ENCODE data around the gene NOX4.
"Not testable (repeated sequence)": the region's sequence is repeated elsewhere in the genome, so short reads cannot be mapped to it uniquely, and the experiment has no call there.

DNA sequence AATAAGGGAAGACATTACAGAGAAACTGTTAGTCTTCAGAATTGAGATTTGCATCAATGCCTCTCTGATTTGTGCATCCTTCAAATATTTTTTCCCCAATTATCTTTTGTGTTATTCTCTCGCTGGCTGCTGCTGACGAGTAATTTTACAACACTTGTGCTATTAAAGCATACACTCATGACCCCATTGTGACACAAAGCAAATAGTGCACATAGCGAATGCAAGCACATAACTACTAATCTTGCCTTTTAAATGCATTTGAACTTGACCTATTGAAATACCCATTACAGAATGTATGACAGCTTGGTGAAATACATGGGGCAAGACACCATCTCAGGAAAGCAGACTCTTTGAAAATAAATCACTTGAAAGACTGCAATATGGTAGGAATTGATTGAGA lies 180.6 kb downstream of the NOX4 start:
- not testable (repeated sequence) for TF ChIP-seq CTCF (IDR thresholded peaks at IDR 0.05; ENCODE audit: low read length); EZH2phosphoT487 (IDR thresholded peaks at IDR 0.05; ENCODE audit: low read length); EZH2 (optimal IDR thresholded peaks at IDR 0.05; ENCODE audit: low read depth, low read length)

Data from MM.1S (cell line).